ENCODE measurements around the gene SCAMP2. TPM values are rescaled to one million over a fixed set of nuclear protein-coding genes. Genes with fewer than 3 reads are reported as not detected.

Gene SCAMP2
- total RNA-seq, 1 donor from 2014 or later: 39.3 TPM

DNA sequence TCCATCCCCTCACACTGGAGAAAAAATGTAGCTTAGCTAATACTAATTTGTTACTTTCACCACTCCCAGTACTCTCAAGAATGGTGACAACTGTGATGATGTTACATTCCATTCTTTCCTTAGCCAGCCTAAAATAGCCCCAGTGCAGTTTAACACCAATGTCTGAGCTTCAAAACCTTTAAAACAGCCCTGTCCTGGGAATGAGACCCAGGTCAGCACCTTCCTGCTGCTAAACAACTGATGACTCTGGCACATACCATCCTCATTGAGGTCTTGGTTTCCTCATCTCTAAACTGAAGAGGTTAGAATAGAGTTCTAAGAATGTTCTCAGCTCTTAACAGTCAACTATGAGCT is 3.8 kb downstream of the SCAMP2 start:
- H3K4me3 ChIP-seq (ENCODE audit: low read depth, low read length): no peak overlapping the region
- TF ChIP-seq, protein P1, sequence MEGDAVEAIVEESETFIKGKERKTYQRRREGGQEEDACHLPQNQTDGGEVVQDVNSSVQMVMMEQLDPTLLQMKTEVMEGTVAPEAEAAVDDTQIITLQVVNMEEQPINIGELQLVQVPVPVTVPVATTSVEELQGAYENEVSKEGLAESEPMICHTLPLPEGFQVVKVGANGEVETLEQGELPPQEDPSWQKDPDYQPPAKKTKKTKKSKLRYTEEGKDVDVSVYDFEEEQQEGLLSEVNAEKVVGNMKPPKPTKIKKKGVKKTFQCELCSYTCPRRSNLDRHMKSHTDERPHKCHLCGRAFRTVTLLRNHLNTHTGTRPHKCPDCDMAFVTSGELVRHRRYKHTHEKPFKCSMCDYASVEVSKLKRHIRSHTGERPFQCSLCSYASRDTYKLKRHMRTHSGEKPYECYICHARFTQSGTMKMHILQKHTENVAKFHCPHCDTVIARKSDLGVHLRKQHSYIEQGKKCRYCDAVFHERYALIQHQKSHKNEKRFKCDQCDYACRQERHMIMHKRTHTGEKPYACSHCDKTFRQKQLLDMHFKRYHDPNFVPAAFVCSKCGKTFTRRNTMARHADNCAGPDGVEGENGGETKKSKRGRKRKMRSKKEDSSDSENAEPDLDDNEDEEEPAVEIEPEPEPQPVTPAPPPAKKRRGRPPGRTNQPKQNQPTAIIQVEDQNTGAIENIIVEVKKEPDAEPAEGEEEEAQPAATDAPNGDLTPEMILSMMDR (conservative IDR thresholded peaks at IDR 0.05; ENCODE audit: low read depth, low read length): no peak
- DNase-seq (ENCODE audit: low read depth): no peak

DNA sequence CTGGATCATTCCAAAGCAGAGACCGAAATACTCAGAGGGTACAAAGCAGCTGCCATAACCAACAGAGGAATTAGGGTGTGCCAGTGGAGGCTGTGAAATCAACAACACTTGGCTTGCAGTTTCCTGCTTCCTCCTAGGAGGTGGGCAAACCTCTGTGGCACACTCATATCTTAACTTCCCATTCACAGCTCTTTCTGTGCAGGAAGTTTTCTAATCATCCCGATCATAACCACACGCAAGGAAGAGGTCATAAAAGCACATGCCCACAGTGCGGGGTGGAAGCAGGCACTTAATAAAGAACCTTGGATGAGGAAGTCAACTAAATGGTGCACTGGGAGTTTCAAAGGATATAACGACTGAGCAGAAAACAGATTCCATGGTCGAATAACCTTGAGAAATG is 5.1 kb downstream of the SCAMP2 start:
- no peak for DNase-seq (ENCODE audit: low read depth)
- TF ChIP-seq, protein P1 (conservative IDR thresholded peaks at IDR 0.05; ENCODE audit: low read depth, low read length): no peak
- H3K4me3 ChIP-seq (ENCODE audit: low read depth, low read length): no peak overlapping the region

DNA sequence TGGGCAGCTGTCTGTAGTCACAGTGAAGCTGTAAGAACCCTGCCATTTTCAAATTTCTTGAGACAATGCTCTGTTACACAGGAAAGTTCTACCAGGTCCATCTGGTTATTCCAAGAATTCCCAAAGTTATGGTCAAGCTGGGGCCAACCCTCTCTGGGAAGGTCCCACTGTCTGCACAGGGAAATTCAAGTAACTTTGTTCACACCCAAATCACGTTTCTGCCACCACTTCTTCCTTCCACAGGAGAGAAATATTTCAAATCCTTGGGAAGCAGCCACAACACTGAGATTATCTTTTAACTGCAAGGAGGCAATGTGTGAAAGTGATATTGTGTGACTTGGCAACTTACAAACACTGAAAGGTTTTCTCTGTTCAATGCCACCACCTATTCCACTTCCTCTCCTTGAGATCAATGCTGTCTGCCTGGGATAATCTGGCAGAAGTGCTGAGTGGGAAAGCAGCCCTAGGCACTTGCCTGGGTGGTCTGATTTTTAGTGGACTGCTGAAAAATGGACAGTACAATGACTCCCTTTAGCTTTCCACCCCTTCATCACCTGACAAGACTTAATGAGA is 5.6 kb downstream of the SCAMP2 start:
- no peak for DNase-seq (ENCODE audit: low read depth)
- TF ChIP-seq, protein P1 (conservative IDR thresholded peaks at IDR 0.05; ENCODE audit: low read depth, low read length): no peak

DNA sequence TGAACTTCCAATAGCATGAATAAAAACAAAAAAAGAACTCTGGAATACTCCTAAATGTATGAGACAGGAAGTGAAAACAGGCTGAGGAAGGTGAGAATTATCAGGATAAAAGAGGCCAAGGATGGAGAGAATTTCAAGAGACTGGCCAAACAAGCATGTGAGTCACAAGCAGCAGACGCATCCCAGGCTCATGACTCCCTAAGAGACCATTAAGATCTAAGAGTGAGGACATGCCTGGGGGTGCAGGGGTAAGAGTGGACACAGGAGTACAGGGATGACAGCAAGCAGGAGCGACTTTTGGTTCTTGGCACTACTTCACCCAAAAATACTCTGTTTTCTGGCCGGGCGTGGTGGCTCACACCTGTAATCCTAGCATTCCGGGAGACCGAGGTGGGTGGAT is 7.1 kb downstream of the SCAMP2 start:
- TF ChIP-seq, protein P1 (conservative IDR thresholded peaks at IDR 0.05; ENCODE audit: low read depth, low read length): no peak
- DNase-seq (ENCODE audit: low read depth): no peak
- H3K4me3 ChIP-seq (ENCODE audit: low read depth, low read length): no peak overlapping the region

More for the DNA sequence above, 5.6 kb downstream of the SCAMP2 start:
- no peak overlapping the region for H3K4me3 ChIP-seq (ENCODE audit: low read depth, low read length)

DNA sequence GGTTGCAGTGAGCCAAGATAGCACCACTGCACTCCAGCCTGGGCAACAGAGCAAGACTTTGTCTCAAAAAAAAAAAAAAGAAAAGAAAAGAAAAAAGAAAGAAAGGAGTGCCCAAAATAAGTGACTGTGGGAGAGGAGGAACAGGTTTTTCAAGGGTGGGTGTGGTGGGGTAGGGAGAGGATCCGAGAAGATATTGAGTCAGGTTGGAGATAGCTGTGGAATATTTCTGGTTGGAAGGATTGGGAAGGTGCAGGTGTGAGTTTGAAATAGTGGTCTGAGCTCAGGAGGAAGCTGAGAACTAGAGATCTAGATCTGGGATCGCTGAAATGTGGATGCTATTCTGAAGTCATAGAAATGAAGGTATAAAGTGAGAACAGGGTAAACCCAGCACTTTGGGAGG is 7.8 kb downstream of the SCAMP2 start:
- no peak overlapping the region for H3K4me3 ChIP-seq (ENCODE audit: low read depth, low read length)
- DNase-seq (ENCODE audit: low read depth): no peak
- TF ChIP-seq, protein P1 (conservative IDR thresholded peaks at IDR 0.05; ENCODE audit: low read depth, low read length): no peak

DNA sequence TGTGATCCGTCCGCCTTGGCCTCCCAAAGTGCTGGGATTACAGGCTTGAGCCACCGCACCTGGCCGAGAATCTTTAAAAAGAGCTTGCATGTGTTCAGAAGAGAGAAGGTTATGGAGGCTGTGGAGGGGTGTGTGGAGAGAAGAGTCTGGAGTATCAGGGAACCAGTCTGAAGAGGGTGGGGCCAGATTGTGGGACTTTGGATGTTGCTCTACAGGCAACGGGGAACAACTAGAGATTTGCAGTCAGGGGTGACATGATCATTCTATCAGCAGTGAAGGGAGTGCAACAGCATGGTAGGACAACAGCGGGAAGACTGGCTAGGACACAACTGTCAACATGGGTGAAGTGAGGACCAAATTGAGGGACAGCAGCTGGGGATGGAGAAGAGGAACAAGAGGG is 8.9 kb downstream of the SCAMP2 start:
- H3K4me3 ChIP-seq (ENCODE audit: low read depth, low read length): no peak overlapping the region
- TF ChIP-seq, protein P1 (conservative IDR thresholded peaks at IDR 0.05; ENCODE audit: low read depth, low read length): no peak
- DNase-seq (ENCODE audit: low read depth): no peak

Data from epithelial cell of proximal tubule (primary cell).